Embryonic facial prominence (tissue), 1 donor: Measurements from ENCODE around the gene BRINP3.
"Not testable (repeated sequence)": the region's sequence is repeated elsewhere in the genome, so short reads cannot be mapped to it uniquely, and the experiment has no call there.

ENCODE experiments used
- DNase-seq: peaks from one replicate; pipeline ENCODE4 v3.0.0-alpha.2; 2016; ENCODE audit errors: extremely low spot score

The BRINP3 gene

GRCh38 chr1:190477762-190478148 lies at the start of gene BRINP3:
BRINP3 (minus strand) TSS chr1:190477864.
- no peak for DNase-seq

DNA sequence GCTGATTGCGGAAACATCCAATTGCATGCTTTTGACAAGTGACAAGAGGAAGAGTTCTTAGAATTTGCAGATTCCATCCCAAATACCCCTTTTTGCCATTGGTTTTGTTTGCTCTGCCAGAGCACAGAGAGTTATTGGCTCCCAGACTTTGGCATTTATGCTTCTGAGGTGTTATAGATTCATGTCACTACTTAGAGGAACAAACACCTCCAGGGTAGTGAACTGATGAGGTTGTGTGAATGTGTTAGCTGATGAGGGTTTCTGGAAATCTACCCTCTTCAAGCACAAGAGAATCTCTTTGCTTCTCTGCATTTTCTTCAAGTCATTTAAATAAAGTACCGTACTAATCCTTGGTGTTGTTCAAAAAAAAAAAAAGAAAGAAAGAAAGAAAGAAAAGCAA lies 33.9 kb upstream of the BRINP3 start:
- no peak for DNase-seq

DNA sequence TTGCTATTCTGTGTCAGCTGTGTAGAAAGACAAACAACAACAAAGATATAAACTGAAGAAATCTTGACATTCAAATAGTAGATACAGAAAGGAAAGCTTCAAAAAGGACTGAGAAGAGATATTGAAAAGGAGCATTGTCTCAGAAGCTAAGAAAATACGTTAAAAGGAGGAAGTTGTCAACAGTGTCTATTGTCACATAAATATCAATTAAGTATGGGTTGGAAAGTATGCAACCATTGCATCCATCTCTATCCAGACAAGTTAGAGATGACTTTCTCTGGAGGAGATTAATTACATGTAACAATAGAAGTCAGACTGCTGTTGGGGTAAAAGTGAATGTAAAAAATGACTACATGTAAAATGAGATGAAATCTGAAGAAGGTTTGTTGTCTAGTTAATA lies 29.7 kb upstream of the BRINP3 start:
- DNase-seq: no peak

- DNase-seq: not testable (repeated sequence)
These were observed 26.9 kb upstream of the BRINP3 start for GRCh38 chr1:190504539-190504938.

DNA sequence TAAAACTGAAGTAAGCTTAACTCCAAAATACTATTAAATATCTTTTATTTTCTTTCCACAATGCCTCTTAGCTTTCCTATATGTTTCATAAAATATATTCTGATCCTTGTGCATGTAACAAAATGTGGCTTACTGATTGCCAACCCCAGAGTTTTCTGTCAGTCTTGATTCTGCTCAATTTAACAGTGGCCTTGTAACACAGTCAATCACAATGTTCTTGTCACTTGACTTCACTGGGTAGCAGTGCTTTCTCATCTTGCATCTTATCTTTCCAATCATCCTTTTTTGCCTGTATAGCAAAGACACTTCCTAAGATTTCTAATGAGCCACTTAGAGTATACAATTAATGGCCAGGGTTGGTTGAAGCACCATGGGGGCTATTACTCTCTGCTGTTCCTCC lies 19.9 kb upstream of the BRINP3 start:
- DNase-seq: no peak

- DNase-seq: no peak
These were observed 16.8 kb upstream of the BRINP3 start for GRCh38 chr1:190494451-190494850.

- no peak for DNase-seq
These were observed 13.7 kb upstream of the BRINP3 start for GRCh38 chr1:190491404-190491803.

- DNase-seq: no peak
These were observed 6.4 kb upstream of the BRINP3 start for GRCh38 chr1:190484045-190484444.

DNA sequence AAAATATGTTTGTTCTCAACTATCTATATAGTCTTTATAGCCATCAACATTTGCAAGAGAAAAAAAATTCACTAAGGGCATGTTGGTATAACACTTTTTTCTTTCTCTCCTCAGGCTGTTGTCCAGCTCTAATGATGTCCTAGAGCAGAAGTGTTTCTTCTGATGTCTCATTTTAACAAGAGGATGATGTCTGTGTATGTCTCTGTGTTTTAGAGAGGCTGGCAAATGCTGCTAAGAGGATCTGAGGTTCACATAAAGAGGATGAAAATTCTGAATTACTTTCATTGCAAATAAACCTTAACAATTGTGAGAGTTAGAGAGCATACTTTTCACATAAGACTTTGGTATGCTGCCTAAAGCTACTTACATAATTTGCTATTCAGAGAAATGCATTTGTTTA lies 2.6 kb upstream of the BRINP3 start:
- no peak for DNase-seq

DNA sequence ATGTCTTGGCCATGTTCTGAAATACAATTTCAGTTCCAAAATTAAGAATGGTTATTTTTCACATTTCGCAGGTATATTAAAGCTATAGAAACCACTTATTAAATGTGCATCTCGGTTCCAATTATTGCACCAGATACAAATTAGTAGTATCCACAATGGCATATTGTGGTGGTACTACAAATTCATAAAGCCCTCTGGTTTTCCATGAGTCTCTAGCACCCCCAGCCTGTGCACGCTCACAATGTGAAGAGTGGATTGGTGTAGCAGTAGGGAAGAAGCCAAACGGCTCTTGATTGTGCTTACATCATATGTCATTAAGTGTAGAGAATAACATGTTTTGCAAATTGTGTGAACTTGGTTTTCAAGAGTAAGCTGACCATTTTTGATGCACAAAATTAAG lies 1.9 kb upstream of the BRINP3 start:
- no peak for DNase-seq

DNA sequence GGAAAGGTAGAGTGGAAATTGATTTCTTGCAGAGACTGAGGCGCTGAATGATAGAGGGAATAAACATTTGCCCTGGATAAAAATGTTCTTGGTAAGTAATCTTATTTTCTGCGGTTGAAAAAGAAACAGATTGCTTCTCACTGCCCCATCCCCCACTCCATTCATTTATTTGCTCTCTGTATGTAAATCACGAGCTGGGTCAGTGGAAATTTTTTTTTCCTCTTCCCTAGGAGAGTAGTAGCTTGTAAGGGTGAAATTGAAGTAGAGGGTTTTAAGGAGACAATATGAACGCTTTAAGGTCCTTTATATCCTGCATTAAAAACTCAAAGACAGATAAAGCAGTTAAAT lies 1.4 kb upstream of the BRINP3 start:
- DNase-seq: no peak

DNA sequence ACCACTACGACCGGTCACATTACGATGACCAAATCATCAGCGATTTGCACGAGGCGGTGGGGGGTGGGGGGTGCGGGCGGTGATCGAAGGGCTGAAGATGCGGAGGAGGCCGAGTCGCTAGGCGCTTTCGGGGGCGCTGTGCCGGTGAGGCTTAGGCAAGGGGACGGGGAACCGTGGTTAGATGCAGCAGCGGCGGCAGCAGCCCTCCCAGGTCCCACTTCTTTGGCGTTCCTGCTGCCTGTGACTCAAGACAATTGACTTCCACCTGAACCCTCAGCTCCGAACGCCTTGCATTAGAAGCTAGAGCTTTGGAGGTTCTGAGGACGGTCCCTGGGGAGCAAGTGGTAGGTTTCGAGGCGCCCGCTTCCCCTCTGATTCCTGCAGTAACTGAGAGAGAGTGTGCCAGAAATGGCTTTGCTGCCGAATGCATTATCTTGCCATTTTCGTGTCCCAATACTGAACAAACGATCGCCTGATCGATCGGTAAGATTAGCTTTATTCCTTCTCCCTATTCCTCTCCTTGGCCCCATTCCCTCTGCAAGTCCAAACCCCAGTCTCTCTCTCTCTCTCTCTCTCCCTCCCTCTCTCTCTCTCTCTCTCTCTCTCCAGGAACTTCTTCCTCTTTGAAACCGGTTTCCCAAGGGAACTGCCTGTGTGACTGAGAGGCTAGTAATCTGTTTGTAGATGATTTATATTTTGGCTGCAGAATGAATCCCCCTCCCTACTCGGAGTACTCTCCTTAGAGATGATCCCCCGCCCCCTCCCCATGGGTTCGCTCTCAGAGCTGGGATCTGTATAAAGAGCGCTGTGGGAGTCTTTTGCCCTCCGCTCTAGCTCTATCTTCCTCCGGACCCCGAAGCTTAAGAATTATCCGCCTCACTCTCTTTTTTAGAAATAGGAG lies 735 bp upstream of the BRINP3 start:
- DNase-seq: no peak

- no peak for DNase-seq
These were observed 858 bp downstream of the BRINP3 start for GRCh38 chr1:190476806-190477205.

DNA sequence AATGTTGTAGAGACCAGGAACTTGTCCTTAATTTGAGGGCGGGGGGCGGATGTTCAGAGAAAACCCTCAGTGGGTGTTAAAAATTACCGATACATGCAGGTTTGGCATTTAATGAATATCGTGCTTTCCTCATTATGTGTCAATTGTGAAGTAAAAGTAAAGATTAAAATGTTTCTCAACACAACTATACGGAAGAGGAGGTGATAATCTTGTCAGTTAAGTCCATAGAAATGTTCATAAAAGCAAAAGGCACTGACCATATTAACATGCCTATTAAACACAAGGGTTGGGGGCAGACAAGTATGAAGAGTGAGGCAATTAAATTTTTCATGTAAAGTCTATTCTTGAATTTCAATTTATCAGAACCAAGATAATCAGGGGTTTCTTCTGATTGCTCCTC lies 1.3 kb downstream of the BRINP3 start:
- DNase-seq: no peak

DNA sequence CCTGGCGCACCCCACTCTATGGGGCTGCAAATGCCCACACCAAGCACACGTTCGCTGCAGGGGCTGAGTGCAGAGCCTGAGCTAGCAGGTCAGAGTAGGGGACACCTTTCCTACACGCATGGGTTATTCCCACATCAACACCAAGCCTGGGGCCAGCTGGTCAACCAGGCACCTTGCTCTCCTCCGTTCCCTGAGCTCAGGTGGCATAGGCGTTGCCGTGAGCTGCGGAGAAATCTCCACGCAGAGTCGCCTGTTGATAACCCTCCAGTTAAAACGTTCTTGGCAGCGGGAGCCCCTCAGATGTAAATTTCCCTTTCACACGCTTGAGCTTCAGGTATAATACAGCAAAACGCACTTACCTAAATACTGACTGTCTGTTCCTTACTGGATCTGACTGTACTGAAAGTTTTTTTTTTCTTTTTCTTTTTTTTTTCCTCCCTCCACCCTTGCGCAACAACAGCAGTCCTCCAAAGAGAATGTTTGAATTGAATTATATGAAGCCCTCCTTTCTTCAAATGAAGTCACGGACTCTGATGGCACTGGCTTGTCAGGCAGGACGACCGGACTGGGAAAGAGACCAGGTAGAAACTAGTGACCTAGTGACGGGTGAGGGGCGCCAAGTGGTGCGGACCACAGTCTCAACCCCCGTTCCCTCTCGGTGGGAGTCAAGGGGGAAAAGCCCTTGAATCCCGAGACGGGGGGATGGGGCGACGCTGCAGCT lies 2.1 kb downstream of the BRINP3 start:
- DNase-seq: no peak

DNA sequence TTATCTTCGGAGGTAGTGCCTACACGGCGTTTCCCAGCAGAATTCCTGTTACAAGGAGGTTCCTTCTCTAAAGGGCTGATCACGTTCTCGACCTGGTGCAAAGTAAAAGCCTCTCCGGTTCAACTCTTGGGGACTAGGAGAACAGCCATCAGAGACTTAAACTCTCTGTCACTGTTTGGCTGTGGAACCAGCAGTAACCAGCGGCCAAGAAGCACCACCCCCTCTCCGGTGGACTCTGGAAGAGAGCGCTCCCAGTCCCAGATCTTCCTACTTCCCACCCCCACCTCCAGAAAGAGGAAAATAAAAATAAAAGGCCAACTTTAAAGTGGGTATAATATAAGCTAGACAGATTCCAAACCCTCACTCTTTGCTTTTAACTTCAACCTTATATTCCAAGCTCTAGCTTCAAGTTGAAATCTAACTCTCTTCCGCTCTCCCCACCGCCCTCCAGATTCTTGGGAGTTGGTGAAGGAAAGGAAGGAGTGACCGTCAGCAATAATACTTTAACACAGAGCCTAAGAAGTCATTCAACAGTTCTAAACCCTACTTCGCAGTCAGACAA lies 2.9 kb downstream of the BRINP3 start:
- DNase-seq: no peak

DNA sequence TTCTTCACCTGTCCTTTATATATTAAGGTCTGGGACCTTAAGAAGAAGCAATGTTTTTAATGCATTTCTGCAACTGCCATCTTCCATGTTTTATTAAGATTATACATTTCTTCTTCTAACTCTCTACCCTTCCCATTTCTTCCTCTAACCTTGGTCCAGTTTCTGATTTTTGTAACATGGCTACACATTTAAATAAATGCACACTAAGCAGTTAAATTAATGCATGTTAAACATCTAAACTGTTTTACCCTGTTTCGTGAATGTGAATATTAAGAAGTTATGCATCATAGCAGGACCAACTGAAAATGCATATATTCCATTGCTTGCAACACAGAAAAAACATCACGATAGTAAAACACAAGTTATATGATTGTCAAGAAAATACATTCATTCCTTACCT lies 3.7 kb downstream of the BRINP3 start:
- no peak for DNase-seq

DNA sequence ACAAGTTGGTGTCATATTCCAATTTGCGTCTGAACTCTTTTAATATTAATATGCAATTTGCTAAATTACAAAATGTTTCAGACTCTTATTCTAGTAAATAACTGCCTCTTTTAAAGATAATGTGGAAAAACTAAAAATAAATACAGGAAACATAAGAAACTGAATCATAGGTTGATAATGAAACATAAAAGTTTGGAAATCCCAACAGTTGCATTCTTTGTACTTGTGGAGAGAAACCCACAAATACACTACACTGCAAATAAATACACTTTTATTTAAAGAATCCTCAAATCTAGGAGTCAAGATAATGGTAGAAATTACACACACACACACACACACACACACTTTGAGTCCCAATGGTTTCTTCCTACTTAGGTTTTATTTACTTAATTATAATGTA lies 5.2 kb downstream of the BRINP3 start:
- DNase-seq: no peak

DNA sequence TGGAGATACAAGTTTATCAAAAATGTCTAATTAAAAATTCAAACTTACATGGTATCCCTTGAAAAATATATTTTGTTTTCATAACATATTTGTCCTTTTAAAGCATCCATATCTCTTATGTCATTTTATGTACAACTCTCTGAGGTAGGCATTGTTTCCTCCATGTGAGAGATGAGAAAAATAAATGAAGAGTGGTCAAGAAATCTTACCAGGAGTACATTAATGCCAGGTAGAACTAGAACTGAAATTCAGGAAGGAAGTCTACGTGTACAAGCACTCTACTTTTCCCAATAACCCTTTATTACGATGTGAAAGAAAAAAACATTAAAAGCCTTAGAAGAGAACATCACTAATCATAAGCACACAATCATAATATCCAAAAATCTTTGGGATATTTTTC lies 5.6 kb downstream of the BRINP3 start:
- DNase-seq: no peak

DNA sequence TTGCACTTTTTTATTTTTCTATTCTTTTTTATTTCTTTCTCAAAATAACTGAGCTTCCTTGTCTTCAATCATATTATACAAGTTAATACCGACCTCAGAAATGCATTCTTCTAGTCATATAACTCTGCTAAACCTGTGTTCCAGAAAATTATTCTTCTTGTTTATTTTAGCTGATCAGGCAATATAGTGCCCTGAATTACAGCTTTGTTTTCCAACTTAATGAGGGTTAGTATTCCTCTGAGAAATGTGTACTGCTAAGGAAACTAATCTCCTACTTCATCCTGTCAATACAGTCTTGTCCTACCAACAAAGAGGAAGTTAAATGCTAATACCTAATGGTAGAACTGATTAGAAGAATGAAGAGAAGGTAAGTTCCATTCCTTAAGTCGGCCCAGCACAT lies 13.0 kb downstream of the BRINP3 start:
- no peak for DNase-seq

DNA sequence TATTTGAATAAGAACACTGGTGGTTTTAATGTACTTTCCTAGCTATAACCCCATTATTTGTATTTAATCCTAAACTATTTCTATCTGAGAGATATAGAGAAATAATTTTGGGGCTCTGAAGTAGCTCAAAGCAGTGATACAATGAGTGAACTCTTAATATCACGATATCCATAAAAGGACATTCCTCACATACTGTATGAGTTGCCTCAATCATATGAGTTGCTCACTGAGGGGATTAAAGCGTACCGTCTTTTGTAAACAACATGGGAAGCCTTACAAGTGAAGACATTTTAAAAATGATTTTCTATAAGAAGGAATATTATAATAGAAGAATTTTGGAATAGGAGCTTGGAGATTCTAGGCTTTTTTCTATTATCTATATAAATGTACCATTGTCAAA lies 21.5 kb downstream of the BRINP3 start:
- no peak for DNase-seq

- DNase-seq: no peak
These were observed 22.0 kb downstream of the BRINP3 start for GRCh38 chr1:190455631-190456030.

DNA sequence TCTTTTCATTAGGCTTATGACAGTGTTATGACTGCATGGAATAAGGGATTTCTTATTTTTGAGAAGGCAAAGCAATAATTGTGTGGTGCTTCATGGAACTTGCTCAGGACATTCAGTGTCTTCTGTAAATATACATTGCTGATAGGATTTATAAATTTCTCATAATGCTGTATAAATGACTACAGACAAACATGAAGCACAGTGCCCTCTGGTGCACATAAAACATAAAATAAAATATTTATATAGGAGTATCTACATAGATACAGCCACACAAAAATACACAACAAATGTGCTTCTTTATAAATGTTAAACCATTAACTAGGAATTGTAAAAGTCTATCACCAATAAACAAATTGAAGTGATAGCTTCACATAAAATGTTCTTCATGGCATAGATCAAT lies 24.1 kb downstream of the BRINP3 start:
- no peak for DNase-seq
